ENCODE results near the gene UNC79. TPM values are rescaled to one million over a fixed set of nuclear protein-coding genes. Genes with fewer than 3 reads are reported as not detected.

The UNC79 gene
- total and polyA plus RNA-seq, 8 donors = 1.2 to 3.8 (median 1.7) TPM

DNA sequence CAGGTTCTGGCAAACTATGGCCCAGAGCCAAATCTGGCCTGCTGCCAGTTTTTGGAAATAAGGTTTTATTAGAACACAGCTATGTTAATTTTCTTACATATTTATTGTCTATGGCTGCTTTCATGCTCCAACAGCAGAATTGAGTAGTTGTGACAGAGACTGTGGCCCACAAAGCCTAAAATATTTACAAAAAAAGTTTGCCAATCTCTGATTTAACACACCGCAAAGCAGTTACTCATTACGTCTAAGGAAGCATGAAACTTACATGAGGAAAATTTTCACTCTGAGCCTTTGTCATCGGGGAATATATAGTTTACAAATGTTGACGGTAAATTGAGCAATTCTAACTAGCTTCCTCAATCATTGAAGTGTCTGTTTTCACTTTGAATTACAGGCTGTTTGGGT, 96.5 kb downstream of the UNC79 start:
- Histone ChIP-seq H3K27me3 (no peaks in the 10 kb centered on the region), H3K4me3 (no peak overlapping the region), H3K9me3 (no peaks in the 10 kb centered on the region), H3K27ac (no peak overlapping the region), H3K36me3 (no peaks in the 10 kb centered on the region), H3K4me1 (no peaks in the 10 kb centered on the region)
- FAIRE-seq = no peak
- 83 to 87% methylated on average over 4 of the region's 4 CpGs for WGBS, 2 donors
- DNase-seq = no peak
- TF ChIP-seq, protein P1, sequence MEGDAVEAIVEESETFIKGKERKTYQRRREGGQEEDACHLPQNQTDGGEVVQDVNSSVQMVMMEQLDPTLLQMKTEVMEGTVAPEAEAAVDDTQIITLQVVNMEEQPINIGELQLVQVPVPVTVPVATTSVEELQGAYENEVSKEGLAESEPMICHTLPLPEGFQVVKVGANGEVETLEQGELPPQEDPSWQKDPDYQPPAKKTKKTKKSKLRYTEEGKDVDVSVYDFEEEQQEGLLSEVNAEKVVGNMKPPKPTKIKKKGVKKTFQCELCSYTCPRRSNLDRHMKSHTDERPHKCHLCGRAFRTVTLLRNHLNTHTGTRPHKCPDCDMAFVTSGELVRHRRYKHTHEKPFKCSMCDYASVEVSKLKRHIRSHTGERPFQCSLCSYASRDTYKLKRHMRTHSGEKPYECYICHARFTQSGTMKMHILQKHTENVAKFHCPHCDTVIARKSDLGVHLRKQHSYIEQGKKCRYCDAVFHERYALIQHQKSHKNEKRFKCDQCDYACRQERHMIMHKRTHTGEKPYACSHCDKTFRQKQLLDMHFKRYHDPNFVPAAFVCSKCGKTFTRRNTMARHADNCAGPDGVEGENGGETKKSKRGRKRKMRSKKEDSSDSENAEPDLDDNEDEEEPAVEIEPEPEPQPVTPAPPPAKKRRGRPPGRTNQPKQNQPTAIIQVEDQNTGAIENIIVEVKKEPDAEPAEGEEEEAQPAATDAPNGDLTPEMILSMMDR (IDR thresholded peaks at IDR 0.05) = no peak
- peak in 1 of 4 donors; percentile 58 for ATAC-seq
- intact Hi-C loops (cut with DNase I) = no loop called here

DNA sequence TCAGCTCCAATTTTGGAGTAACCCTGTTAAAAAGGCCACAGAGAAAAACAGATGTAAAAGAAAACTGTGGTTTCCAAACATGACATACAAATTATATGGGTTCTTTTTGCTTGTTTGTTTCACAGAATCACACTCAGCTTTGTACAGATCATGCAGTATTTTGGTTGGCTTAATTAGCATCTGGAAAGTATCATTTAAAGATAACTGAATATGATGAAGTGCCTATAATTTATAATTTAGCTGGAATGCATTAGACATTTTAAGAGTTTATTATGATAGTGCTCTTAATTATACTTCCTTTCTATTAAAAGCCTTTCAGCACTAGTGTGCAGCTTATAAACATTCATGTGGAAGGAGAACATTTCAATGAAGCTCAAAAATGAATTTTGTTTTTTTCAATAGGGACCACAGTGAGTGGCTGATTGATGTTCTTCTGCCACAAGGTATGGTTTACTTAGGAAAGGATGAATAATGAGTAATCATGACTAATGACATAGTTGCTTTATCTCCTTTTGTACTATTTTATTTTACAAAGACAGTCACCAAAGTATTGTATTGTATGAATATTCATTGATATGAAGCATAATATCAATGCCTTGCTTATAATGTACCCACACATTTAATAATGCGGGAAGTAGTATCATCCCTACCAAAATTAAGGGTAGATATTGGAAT, 98.3 kb downstream of the UNC79 start:
- FAIRE-seq (no peak), ATAC-seq (no peak), DNase-seq (no peak)
- Histone ChIP-seq H3K27me3 (no peaks in the 10 kb centered on the region), H3K36me3 (no peaks in the 10 kb centered on the region), H3K27ac (no peak overlapping the region), H3K9me3 (no peaks in the 10 kb centered on the region), H3K4me3 (no peak overlapping the region), H3K4me1 (no peaks in the 10 kb centered on the region)
- WGBS, 2 donors = 96 to 100% methylated on average over 1 of the region's 1 CpG
- TF ChIP-seq, protein P1 (IDR thresholded peaks at IDR 0.05) = no peak
- intact Hi-C loops (cut with DNase I) = no loop called here

DNA sequence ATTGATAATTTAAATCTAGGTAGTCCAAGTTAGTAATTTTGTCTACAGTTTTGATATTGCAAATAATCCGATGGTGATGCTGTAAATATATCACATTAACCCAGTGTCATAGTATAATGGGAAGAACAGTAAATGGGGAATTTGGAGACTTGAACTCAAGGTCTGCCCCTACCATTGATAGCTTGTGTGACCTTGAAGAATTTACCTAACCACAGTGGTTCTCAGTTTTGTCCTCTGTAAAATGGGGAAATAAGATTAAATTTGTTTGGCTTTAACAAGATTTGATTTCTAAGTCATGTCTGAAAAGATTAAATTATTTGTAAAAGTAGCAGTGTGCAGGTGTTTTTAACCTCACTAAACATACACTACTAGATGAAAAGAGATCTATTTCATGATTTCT, 100.9 kb downstream of the UNC79 start:
- no peak for DNase-seq
- Histone ChIP-seq H3K27me3 (no peaks in the 10 kb centered on the region), H3K4me1 (no peaks in the 10 kb centered on the region), H3K36me3 (no peaks in the 10 kb centered on the region), H3K27ac (no peak overlapping the region), H3K9me3 (no peaks in the 10 kb centered on the region), H3K4me3 (no peak overlapping the region)
- FAIRE-seq = no peak
- ATAC-seq = no peak
- TF ChIP-seq, protein P1 (IDR thresholded peaks at IDR 0.05) = no peak
- 89 to 100% methylated on average over 1 of the region's 1 CpG for WGBS, 2 donors
- intact Hi-C loops (cut with DNase I) = no loop called here

DNA sequence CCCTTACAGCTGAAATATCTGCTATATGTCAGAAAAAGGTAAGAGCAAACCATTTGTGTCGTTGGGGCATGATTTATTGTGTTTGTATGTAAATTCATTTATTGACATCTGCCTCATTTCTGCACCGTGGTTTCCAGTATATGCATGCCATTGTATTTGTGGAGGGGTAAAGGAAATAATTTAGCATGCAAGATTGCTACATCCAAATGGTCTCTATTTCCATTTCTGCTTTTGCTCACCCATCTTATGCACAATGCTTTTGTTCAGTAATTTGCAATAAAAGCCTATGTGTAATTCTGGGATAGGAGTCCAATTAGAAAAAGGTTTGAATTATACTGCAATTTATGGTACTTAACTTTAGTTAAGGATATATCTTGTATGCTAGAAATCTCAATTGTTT, 101.8 kb downstream of the UNC79 start:
- ATAC-seq = no peak
- Histone ChIP-seq H3K27me3 (no peaks in the 10 kb centered on the region), H3K27ac (no peak overlapping the region), H3K4me3 (no peak overlapping the region), H3K36me3 (no peaks in the 10 kb centered on the region), H3K4me1 (no peaks in the 10 kb centered on the region), H3K9me3 (no peaks in the 10 kb centered on the region)
- no peak for DNase-seq
- intact Hi-C loops (cut with DNase I) = no loop called here
- 76 to 81% methylated on average over 2 of the region's 2 CpGs for WGBS, 2 donors
- no peak for FAIRE-seq
- TF ChIP-seq, protein P1 (IDR thresholded peaks at IDR 0.05) = no peak

DNA sequence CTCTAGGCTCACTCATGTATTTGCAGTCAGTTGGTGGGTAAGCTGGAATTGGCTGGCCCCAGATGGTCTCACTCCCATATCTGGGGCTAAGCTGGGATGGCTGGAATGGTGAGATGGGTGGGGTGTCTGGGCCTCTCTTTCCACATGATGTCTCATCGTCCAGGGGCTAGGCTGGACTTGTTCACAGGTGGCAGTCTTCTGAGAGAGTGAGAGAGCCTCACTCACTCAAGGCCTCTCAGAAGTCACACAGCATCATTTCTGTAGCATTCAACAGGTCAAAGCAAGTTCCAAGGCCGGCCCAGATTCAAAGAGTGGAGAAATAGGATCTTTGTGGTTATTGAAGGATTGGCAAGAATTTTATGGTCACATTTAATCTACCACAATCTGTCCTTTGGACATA, 102.7 kb downstream of the UNC79 start:
- Histone ChIP-seq H3K27ac (no peak overlapping the region), H3K4me3 (no peak overlapping the region), H3K4me1 (no peaks in the 10 kb centered on the region), H3K27me3 (no peaks in the 10 kb centered on the region), H3K9me3 (no peaks in the 10 kb centered on the region), H3K36me3 (no peaks in the 10 kb centered on the region)
- WGBS, 2 donors = 82 to 85% methylated on average over 2 of the region's 2 CpGs
- TF ChIP-seq, protein P1 (IDR thresholded peaks at IDR 0.05) = no peak
- intact Hi-C loops (cut with DNase I) = no loop called here
- DNase-seq (no peak), ATAC-seq (no peak), FAIRE-seq (no peak)
